Measurements from ENCODE around the gene TYW1B.
"Not testable (repeated sequence)": the region's sequence is repeated elsewhere in the genome, so short reads cannot be mapped to it uniquely, and the experiment has no call there.

The TYW1B gene

GRCh38 chr7:72559546-72559945, 268.5 kb downstream of the TYW1B start:
- DNase-seq (ENCODE audit: low spot score), result not testable (repeated sequence)

- DNase-seq (ENCODE audit: low spot score), result not testable (repeated sequence)
These were observed 271.3 kb downstream of the TYW1B start for GRCh38 chr7:72556733-72557132.

GRCh38 chr7:72555238-72555637, 272.8 kb downstream of the TYW1B start:
- DNase-seq (ENCODE audit: low spot score), result not testable (repeated sequence)

GRCh38 chr7:72554401-72554800, 273.6 kb downstream of the TYW1B start:
- DNase-seq (ENCODE audit: low spot score), result not testable (repeated sequence)

- not testable (repeated sequence) for DNase-seq (ENCODE audit: low spot score)
These were observed 277.5 kb downstream of the TYW1B start for GRCh38 chr7:72550454-72550853.

- DNase-seq (ENCODE audit: low spot score), result not testable (repeated sequence)
These were observed 281.3 kb downstream of the TYW1B start for GRCh38 chr7:72546586-72547237.

- DNase-seq (ENCODE audit: low spot score), result not testable (repeated sequence)
These were observed 283.5 kb downstream of the TYW1B start for GRCh38 chr7:72544531-72544930.

- DNase-seq (ENCODE audit: low spot score), result no peak
These were observed 287.1 kb downstream of the TYW1B start for GRCh38 chr7:72540923-72541322.

- no peak for DNase-seq (ENCODE audit: low spot score)
These were observed 287.8 kb downstream of the TYW1B start for GRCh38 chr7:72540106-72540611.

GRCh38 chr7:72539702-72540101, 288.3 kb downstream of the TYW1B start:
- DNase-seq (ENCODE audit: low spot score), result no peak

GRCh38 chr7:72538856-72539255, 289.1 kb downstream of the TYW1B start:
- peak; percentile 33 for DNase-seq (ENCODE audit: low spot score)

- DNase-seq (ENCODE audit: low spot score), result no peak
These were observed 289.9 kb downstream of the TYW1B start for GRCh38 chr7:72538147-72538546.

- not testable (repeated sequence) for DNase-seq (ENCODE audit: low spot score)
These were observed 292.0 kb downstream of the TYW1B start for GRCh38 chr7:72536038-72536437.

GRCh38 chr7:72531048-72531447, 297.0 kb downstream of the TYW1B start:
- not testable (repeated sequence) for DNase-seq (ENCODE audit: low spot score)
